Endodermal cell (in vitro differentiated cells): ENCODE measurements around the gene UBR1. TPM values are rescaled to one million over a fixed set of nuclear protein-coding genes. Genes with fewer than 3 reads are reported as not detected.
"Not testable (repeated sequence)": the region's sequence is repeated elsewhere in the genome, so short reads cannot be mapped to it uniquely, and the experiment has no call there.

ENCODE experiments used
- DNase-seq: peaks from one replicate; pipeline ENCODE4 v3.0.0-alpha.2; 2017
- H3K27ac ChIP-seq: 2 replicates; pipeline ENCODE4 v1.5.1; 2013; ENCODE audit warnings: mild to moderate bottlenecking, low read depth, low read length, moderate library complexity
- H3K27me3 ChIP-seq: 2 replicates; pipeline ENCODE4 v1.6.1; 2013; ENCODE audit warnings: mild to moderate bottlenecking, low read length, moderate library complexity; ENCODE audit not compliant: insufficient read depth, control insufficient read depth, poor library complexity, severe bottlenecking
- H3K36me3 ChIP-seq: 2 replicates; pipeline ENCODE4 v1.7.0; 2013; ENCODE audit warnings: mild to moderate bottlenecking, low read length, moderate library complexity; ENCODE audit not compliant: control insufficient read depth, insufficient read depth
- H3K4me1 ChIP-seq: one replicate; pipeline ENCODE4 v1.7.0; 2013; ENCODE audit warnings: low read length; ENCODE audit not compliant: control insufficient read depth, insufficient read depth
- H3K4me3 ChIP-seq: 2 replicates; pipeline ENCODE4 v1.5.1; 2013; ENCODE audit warnings: mild to moderate bottlenecking, low read length, moderate library complexity
- H3K9ac ChIP-seq: 2 replicates; pipeline ENCODE4 v1.6.1; 2013; ENCODE audit warnings: mild to moderate bottlenecking, low read length, moderate library complexity; ENCODE audit not compliant: poor library complexity, severe bottlenecking; ENCODE audit errors: extremely low read depth
- H3K9me3 ChIP-seq: 2 replicates; pipeline ENCODE4 v1.6.1; 2013; ENCODE audit warnings: mild to moderate bottlenecking, low read length, moderate library complexity; ENCODE audit not compliant: control insufficient read depth
- H3K27ac Mint-ChIP-seq: 2 replicates; pipeline ENCODE4 v1.8.0; 2020; ENCODE audit warnings: mixed read lengths
- H3K27me3 Mint-ChIP-seq: 2 replicates; pipeline ENCODE4 v1.8.0; 2021; ENCODE audit warnings: mild to moderate bottlenecking, mixed read lengths; ENCODE audit not compliant: insufficient read depth
- H3K36me3 Mint-ChIP-seq: 2 replicates; pipeline ENCODE4 v1.8.0; 2020; ENCODE audit warnings: low read depth, mixed read lengths
- H3K4me1 Mint-ChIP-seq: 2 replicates; pipeline ENCODE4 v1.8.0; 2020; ENCODE audit warnings: mixed read lengths
- H3K4me3 Mint-ChIP-seq: 2 replicates; pipeline ENCODE4 v1.8.0; 2020; ENCODE audit warnings: mild to moderate bottlenecking, moderate library complexity, mixed read lengths
- H3K9me3 Mint-ChIP-seq: 2 replicates; pipeline ENCODE4 v1.8.0; 2020; ENCODE audit warnings: mild to moderate bottlenecking, mixed read lengths
- CTCF ChIP-seq: fragments of 200-600 bp; sonication (generic); conservative IDR thresholded peaks from 2 replicates; pipeline ENCODE4 v1.5.0; 2021; ENCODE audit warnings: antibody characterized with exemption, mild to moderate bottlenecking
- WGBS, 2 experiments: methylation state at CpG; one replicate each; pipeline versions ENCODE4 v1.1.5 to v1.1.7; 2013; ENCODE audit warnings: missing lambda C conversion rate in 2 of 2, mixed read lengths in 1 of 2; ENCODE audit not compliant: insufficient coverage in 1 of 2, insufficient read length in 1 of 2; 5-methylcytosine and 5-hydroxymethylcytosine counted together
- total RNA-seq, 2 donors: library from RNA; stranded (reverse); fragmentation: NEBNext Ultra II Directional in 1 of 2; extraction: Animal tissue kit (Norgen Biotek cat#: 25700) in 1 of 2; gene quantifications; 2 replicates in 1 of 2; 3 replicates in 1 of 2; pipeline ENCODE4 v1.2.1, GENCODE V29; 2021

The UBR1 gene
- total RNA-seq, 2 donors from 2014 or later: 30.3 to 30.9 TPM

DNA sequence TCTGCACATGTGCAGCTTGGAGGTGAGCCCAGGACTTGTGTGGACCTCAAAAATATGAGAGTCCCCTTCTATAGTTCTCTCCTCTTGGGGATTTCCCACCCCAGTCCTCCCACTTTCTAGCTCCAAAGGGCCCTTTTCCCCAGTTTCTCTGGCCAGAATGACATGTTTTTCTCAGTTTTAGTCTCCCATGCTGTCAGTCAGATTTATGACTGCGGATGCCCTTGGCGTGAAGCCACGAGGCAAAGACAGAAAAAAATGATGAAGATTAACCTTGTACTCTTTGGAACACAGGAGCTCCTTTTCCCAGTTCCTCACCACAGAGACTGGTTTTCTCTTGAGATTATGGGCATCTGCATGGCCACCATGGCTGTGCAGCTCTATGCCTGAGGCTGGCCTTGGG lies 113.2 kb downstream of the UBR1 start:
- H3K27ac ChIP-seq: no peak overlapping the region
- no peak overlapping the region for H3K4me3 ChIP-seq
- no peaks in the 10 kb centered on the region for H3K9me3 Mint-ChIP-seq
- H3K4me1 Mint-ChIP-seq: no peaks in the 10 kb centered on the region
- H3K36me3 Mint-ChIP-seq: peaks cover 52% of the 10 kb centered on the region
- H3K27ac Mint-ChIP-seq: no peak overlapping the region
- H3K36me3 ChIP-seq: peaks cover 51% of the 10 kb centered on the region
- peaks cover 13% of the 10 kb centered on the region for H3K9me3 ChIP-seq
- H3K4me1 ChIP-seq: no peaks in the 10 kb centered on the region
- H3K27me3 Mint-ChIP-seq: no peaks in the 10 kb centered on the region
- no peak for DNase-seq
- H3K9ac ChIP-seq: no peak overlapping the region
- no peaks in the 10 kb centered on the region for H3K27me3 ChIP-seq
- no peak for TF ChIP-seq CTCF
- WGBS, 2 experiments: 96 to 98% methylated on average over 3 of the region's 3 CpGs
- no peak overlapping the region for H3K4me3 Mint-ChIP-seq

GRCh38 chr15:42986693-42987342 lies 119.0 kb downstream of the UBR1 start:
- no peaks in the 10 kb centered on the region for H3K4me1 ChIP-seq
- no peak for TF ChIP-seq CTCF
- H3K27ac ChIP-seq: no peak overlapping the region
- H3K4me1 Mint-ChIP-seq: no peaks in the 10 kb centered on the region
- H3K9ac ChIP-seq: no peak overlapping the region
- H3K27me3 ChIP-seq: no peaks in the 10 kb centered on the region
- H3K36me3 ChIP-seq: peaks cover 54% of the 10 kb centered on the region
- peaks cover 45% of the 10 kb centered on the region for H3K36me3 Mint-ChIP-seq
- H3K9me3 ChIP-seq: no peaks in the 10 kb centered on the region
- H3K27ac Mint-ChIP-seq: no peak overlapping the region
- DNase-seq: no peak
- no peaks in the 10 kb centered on the region for H3K9me3 Mint-ChIP-seq
- no peak overlapping the region for H3K4me3 ChIP-seq
- 93 to 96% methylated on average over 13 to 20 of the region's 20 CpGs for WGBS, 2 experiments
- no peak overlapping the region for H3K4me3 Mint-ChIP-seq
- H3K27me3 Mint-ChIP-seq: no peaks in the 10 kb centered on the region

DNA sequence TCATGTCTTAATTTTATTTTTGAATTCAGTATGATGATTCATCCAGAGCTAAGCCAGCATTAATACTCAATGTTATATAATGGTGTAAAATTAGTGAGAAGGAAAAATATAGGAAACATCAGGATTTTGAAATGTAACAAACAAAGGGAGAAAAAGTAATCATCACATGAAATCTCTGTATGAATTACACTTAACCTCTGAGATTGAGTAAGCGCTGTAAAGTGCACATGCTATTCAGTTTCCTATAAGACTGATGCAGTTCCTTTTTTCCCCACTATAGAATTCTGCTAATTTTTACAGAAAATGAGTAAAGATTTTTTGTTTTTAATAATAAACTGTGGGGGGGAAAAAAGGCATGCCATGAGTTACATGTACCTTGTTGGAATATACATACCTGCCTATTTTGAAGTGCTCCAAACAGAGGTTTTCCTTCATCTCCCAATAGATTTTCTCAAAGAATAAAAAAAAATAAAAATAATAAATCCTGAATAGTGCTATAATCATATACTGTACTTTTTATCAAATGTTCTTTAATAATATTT lies 121.3 kb downstream of the UBR1 start:
- no peak overlapping the region for H3K9ac ChIP-seq
- H3K4me1 Mint-ChIP-seq: no peaks in the 10 kb centered on the region
- H3K4me3 Mint-ChIP-seq: no peak overlapping the region
- no peaks in the 10 kb centered on the region for H3K27me3 ChIP-seq
- no peaks in the 10 kb centered on the region for H3K4me1 ChIP-seq
- no peak for DNase-seq
- H3K36me3 ChIP-seq: peaks cover 59% of the 10 kb centered on the region
- TF ChIP-seq CTCF: peak; percentile 46
- no peaks in the 10 kb centered on the region for H3K27me3 Mint-ChIP-seq
- 100% methylated on average over 1 of the region's 1 CpG for WGBS, 2 experiments
- H3K27ac Mint-ChIP-seq: no peak overlapping the region
- no peak overlapping the region for H3K4me3 ChIP-seq
- no peaks in the 10 kb centered on the region for H3K9me3 ChIP-seq
- H3K27ac ChIP-seq: no peak overlapping the region
- peaks cover 54% of the 10 kb centered on the region for H3K36me3 Mint-ChIP-seq
- no peaks in the 10 kb centered on the region for H3K9me3 Mint-ChIP-seq

DNA sequence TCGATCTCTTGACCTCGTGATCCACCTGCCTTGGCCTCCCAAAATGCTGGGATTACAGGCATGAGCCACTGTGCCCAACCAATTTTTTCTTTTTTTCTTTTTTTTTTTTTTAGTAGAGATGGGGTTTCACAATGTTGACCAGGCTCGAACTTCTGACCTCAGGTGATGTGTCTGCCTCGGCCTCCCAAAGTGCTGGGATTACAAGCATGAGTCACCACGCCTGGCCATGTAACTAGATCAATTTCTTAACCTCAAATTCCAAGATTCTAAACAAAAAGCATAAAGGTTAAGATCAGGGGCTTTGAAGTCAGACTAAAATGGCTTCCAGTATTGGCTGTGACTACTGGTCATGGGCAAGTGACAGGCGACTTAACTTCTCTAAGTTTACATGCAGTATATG lies 126.7 kb downstream of the UBR1 start:
- peaks cover 68% of the 10 kb centered on the region for H3K36me3 ChIP-seq
- 85 to 91% methylated on average over 4 to 6 of the region's 6 CpGs for WGBS, 2 experiments
- not testable (repeated sequence) for H3K27me3 ChIP-seq, H3K9me3 Mint-ChIP-seq, DNase-seq, H3K9ac ChIP-seq, H3K4me3 ChIP-seq, H3K4me1 Mint-ChIP-seq, H3K27ac Mint-ChIP-seq, H3K4me3 Mint-ChIP-seq, H3K27ac ChIP-seq, H3K9me3 ChIP-seq, H3K4me1 ChIP-seq, H3K27me3 Mint-ChIP-seq
- peaks cover 66% of the 10 kb centered on the region for H3K36me3 Mint-ChIP-seq
